ENCODE data around the gene BRD3. TPM values are rescaled to one million over a fixed set of nuclear protein-coding genes. Genes with fewer than 3 reads are reported as not detected.

The BRD3 gene
- total RNA-seq, 1 experiment from 2014 or later, result 3.8 TPM

GRCh38 chr9:134032456-134033222, 35.2 kb downstream of the BRD3 start:
- DNase-seq (ENCODE audit: low read depth in 1 of 2, low spot score in 2 of 2), result no peak
- H3K9me3 ChIP-seq (replicated peaks), result no peaks in the 10 kb centered on the region
- no peak overlapping the region for H3K27ac ChIP-seq
- no peak overlapping the region for H3K4me3 ChIP-seq
- peaks cover 39% of the 10 kb centered on the region for H3K36me3 ChIP-seq
- H3K27me3 ChIP-seq (replicated peaks), result no peaks in the 10 kb centered on the region
- H3K4me1 ChIP-seq (replicated peaks), result no peaks in the 10 kb centered on the region

- H3K4me3 ChIP-seq, result no peak overlapping the region
- H3K9me3 ChIP-seq (replicated peaks), result no peaks in the 10 kb centered on the region
- no peaks in the 10 kb centered on the region for H3K4me1 ChIP-seq (replicated peaks)
- no peaks in the 10 kb centered on the region for H3K27me3 ChIP-seq (replicated peaks)
- DNase-seq (ENCODE audit: low read depth in 1 of 2, low spot score in 2 of 2), result no peak
- no peak overlapping the region for H3K27ac ChIP-seq
- peaks cover 39% of the 10 kb centered on the region for H3K36me3 ChIP-seq
Observed at GRCh38 chr9:134031783-134032182, 36.0 kb downstream of the BRD3 start.

GRCh38 chr9:134030821-134031470, 36.9 kb downstream of the BRD3 start:
- Histone ChIP-seq H3K4me1 (replicated peaks) (peaks cover 3% of the 10 kb centered on the region), H3K4me3 (no peak overlapping the region), H3K27ac (no peak overlapping the region), H3K27me3 (replicated peaks) (no peaks in the 10 kb centered on the region), H3K9me3 (replicated peaks) (no peaks in the 10 kb centered on the region), H3K36me3 (peaks cover 34% of the 10 kb centered on the region)
- no peak for DNase-seq (ENCODE audit: low read depth in 1 of 2, low spot score in 2 of 2)

GRCh38 chr9:134029248-134030226, 38.3 kb downstream of the BRD3 start:
- no peak for DNase-seq (ENCODE audit: low read depth in 1 of 2, low spot score in 2 of 2)
- Histone ChIP-seq H3K9me3 (replicated peaks) (no peaks in the 10 kb centered on the region), H3K4me1 (replicated peaks) (peaks cover 6% of the 10 kb centered on the region), H3K27ac (no peak overlapping the region), H3K4me3 (no peak overlapping the region), H3K36me3 (peaks cover 20% of the 10 kb centered on the region), H3K27me3 (replicated peaks) (no peaks in the 10 kb centered on the region)

GRCh38 chr9:134028575-134029247, 39.1 kb downstream of the BRD3 start:
- Histone ChIP-seq H3K27ac (no peak overlapping the region), H3K4me3 (no peak overlapping the region), H3K27me3 (replicated peaks) (no peaks in the 10 kb centered on the region), H3K9me3 (replicated peaks) (no peaks in the 10 kb centered on the region), H3K36me3 (peaks cover 14% of the 10 kb centered on the region), H3K4me1 (replicated peaks) (peaks cover 6% of the 10 kb centered on the region)
- no peak for DNase-seq (ENCODE audit: low read depth in 1 of 2, low spot score in 2 of 2)

- Histone ChIP-seq H3K27me3 (replicated peaks) (no peaks in the 10 kb centered on the region), H3K4me3 (no peak overlapping the region), H3K4me1 (replicated peaks) (peaks cover 6% of the 10 kb centered on the region), H3K9me3 (replicated peaks) (no peaks in the 10 kb centered on the region), H3K36me3 (peaks cover 8% of the 10 kb centered on the region), H3K27ac (no peak overlapping the region)
- no peak for DNase-seq (ENCODE audit: low read depth in 1 of 2, low spot score in 2 of 2)
Observed at GRCh38 chr9:134028076-134028475, 39.8 kb downstream of the BRD3 start.

GRCh38 chr9:134027561-134027960, 40.3 kb downstream of the BRD3 start:
- H3K4me3 ChIP-seq, result no peak overlapping the region
- H3K4me1 ChIP-seq (replicated peaks), result peaks cover 6% of the 10 kb centered on the region
- H3K27ac ChIP-seq, result no peak overlapping the region
- DNase-seq (ENCODE audit: low read depth in 1 of 2, low spot score in 2 of 2), result no peak
- no peaks in the 10 kb centered on the region for H3K9me3 ChIP-seq (replicated peaks)
- H3K36me3 ChIP-seq, result peaks cover 4% of the 10 kb centered on the region; the same call in 1 of the 2 replicates
- no peaks in the 10 kb centered on the region for H3K27me3 ChIP-seq (replicated peaks)

GRCh38 chr9:134026981-134027380, 40.8 kb downstream of the BRD3 start:
- H3K27ac ChIP-seq, result no peak overlapping the region
- H3K9me3 ChIP-seq (replicated peaks), result no peaks in the 10 kb centered on the region
- H3K36me3 ChIP-seq, result peaks cover 4% of the 10 kb centered on the region; the same call in 1 of the 2 replicates
- peaks cover 6% of the 10 kb centered on the region for H3K4me1 ChIP-seq (replicated peaks)
- H3K4me3 ChIP-seq, result no peak overlapping the region
- H3K27me3 ChIP-seq (replicated peaks), result no peaks in the 10 kb centered on the region
- no peak for DNase-seq (ENCODE audit: low read depth in 1 of 2, low spot score in 2 of 2)

GRCh38 chr9:134026581-134026980, 41.2 kb downstream of the BRD3 start:
- H3K27ac ChIP-seq, result no peak overlapping the region
- no peaks in the 10 kb centered on the region for H3K27me3 ChIP-seq (replicated peaks)
- DNase-seq (ENCODE audit: low read depth in 1 of 2, low spot score in 2 of 2), result no peak
- no peak overlapping the region for H3K4me3 ChIP-seq
- peaks cover 1% of the 10 kb centered on the region; the same call in 1 of the 2 replicates for H3K36me3 ChIP-seq
- no peaks in the 10 kb centered on the region for H3K9me3 ChIP-seq (replicated peaks)
- H3K4me1 ChIP-seq (replicated peaks), result peaks cover 6% of the 10 kb centered on the region

GRCh38 chr9:134025606-134026541, 42.0 kb downstream of the BRD3 start:
- Histone ChIP-seq H3K27me3 (replicated peaks) (no peaks in the 10 kb centered on the region), H3K4me3 (peak overlapping the region; percentile 53), H3K9me3 (replicated peaks) (no peaks in the 10 kb centered on the region), H3K36me3 (no peaks in the 10 kb centered on the region), H3K4me1 (replicated peaks) (peaks cover 6% of the 10 kb centered on the region), H3K27ac (no peak overlapping the region)
- peak in 1 of 2 experiments; percentile 38 for DNase-seq (ENCODE audit: low read depth in 1 of 2, low spot score in 2 of 2)

GRCh38 chr9:134024828-134025605, 42.8 kb downstream of the BRD3 start, which contains the start of gene BRD3OS:
BRD3OS (plus strand) TSS chr9:134025481; CDS start chr9:134026748, 1,267 bp downstream.
- no peaks in the 10 kb centered on the region for H3K36me3 ChIP-seq
- peak; percentile 89 to 98 for DNase-seq (ENCODE audit: low read depth in 1 of 2, low spot score in 2 of 2)
- H3K9me3 ChIP-seq (replicated peaks), result no peaks in the 10 kb centered on the region
- H3K4me3 ChIP-seq, result peak within 1 kb of the TSS; percentile 53
- no peaks in the 10 kb centered on the region for H3K27me3 ChIP-seq (replicated peaks)
- no peak within 1 kb of the TSS for H3K27ac ChIP-seq
- peaks cover 6% of the 10 kb centered on the region for H3K4me1 ChIP-seq (replicated peaks)

All from SJSA1 (cell line).